Mesothelial cell of epicardium (in vitro differentiated cells): ENCODE results near the gene MCAT. TPM values are rescaled to one million over a fixed set of nuclear protein-coding genes. Genes with fewer than 3 reads are reported as not detected.

ENCODE experiments used
- DNase-seq, 2 experiments: peaks; one replicate each; pipeline ENCODE4 v3.0.0; 2021; ENCODE audit warnings: low spot score in 2 of 2; ENCODE audit not compliant: unreplicated experiment in 2 of 2
- H3K27ac Mint-ChIP-seq: 2 replicates; pipeline ENCODE4 v1.8.0; 2021; ENCODE audit warnings: mixed read lengths
- H3K27me3 Mint-ChIP-seq: 2 replicates; pipeline ENCODE4 v1.8.0; 2021; ENCODE audit warnings: low read depth, mixed read lengths
- H3K36me3 Mint-ChIP-seq: 2 replicates; pipeline ENCODE4 v1.8.0; 2021; ENCODE audit warnings: mixed read lengths
- H3K4me1 Mint-ChIP-seq: 2 replicates; pipeline ENCODE4 v1.8.0; 2021; ENCODE audit warnings: mixed read lengths
- H3K4me3 Mint-ChIP-seq: 2 replicates; pipeline ENCODE4 v1.8.0; 2021; ENCODE audit warnings: mild to moderate bottlenecking, moderate library complexity, mixed read lengths
- H3K9me3 Mint-ChIP-seq: 2 replicates; pipeline ENCODE4 v1.8.0; 2021; ENCODE audit warnings: mixed read lengths
- total RNA-seq: library from RNA; stranded (reverse); gene quantifications from 3 replicates; pipeline ENCODE4 v1.2.1, GENCODE V29; 2021
- TF ChIP-seq, protein P1 (sequence below): fragments of 200-600 bp; sonication (generic); IDR thresholded peaks from one replicate; pipeline ENCODE4 v1.5.0; 2021; ENCODE audit warnings: antibody characterized with exemption; ENCODE audit not compliant: unreplicated experiment

MCAT gene
- total RNA-seq, 1 donor from 2014 or later = 18.1 TPM

DNA sequence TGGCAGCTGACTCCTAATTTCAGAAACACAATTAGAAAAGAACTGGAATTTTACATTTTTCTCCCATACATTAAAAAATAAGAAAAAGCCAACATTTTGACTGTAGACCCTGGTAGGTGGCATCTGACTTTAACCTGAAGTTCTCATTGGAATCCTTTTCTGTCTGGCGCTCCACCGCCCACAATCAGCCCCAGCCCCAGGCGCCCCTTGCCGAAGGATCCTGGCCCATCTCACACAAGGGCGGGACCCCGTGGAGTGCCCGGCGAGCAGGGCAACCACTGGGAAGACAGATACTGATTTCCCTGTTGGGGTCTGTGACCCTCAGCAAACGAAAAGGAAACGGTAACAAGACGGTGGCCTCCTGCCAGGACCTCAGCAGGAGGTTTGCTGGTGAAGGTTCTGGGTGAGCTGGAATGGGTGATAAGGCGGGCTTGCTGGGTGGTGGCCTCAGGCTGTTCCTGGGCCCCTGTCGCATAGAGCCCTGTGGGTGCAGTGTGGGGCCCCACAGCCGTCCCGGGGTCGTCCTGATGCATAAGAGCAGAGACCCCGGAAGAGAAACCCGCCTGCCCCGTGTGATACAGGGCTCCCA, 23.9 kb upstream of the MCAT start:
- Mint-ChIP-seq H3K9me3 (no peaks in the 10 kb centered on the region), H3K27ac (no peak overlapping the region), H3K36me3 (peaks cover 11% of the 10 kb centered on the region), H3K4me3 (no peak overlapping the region), H3K27me3 (no peaks in the 10 kb centered on the region), H3K4me1 (peaks cover 4% of the 10 kb centered on the region)
- DNase-seq = no peak
- TF ChIP-seq, protein P1, sequence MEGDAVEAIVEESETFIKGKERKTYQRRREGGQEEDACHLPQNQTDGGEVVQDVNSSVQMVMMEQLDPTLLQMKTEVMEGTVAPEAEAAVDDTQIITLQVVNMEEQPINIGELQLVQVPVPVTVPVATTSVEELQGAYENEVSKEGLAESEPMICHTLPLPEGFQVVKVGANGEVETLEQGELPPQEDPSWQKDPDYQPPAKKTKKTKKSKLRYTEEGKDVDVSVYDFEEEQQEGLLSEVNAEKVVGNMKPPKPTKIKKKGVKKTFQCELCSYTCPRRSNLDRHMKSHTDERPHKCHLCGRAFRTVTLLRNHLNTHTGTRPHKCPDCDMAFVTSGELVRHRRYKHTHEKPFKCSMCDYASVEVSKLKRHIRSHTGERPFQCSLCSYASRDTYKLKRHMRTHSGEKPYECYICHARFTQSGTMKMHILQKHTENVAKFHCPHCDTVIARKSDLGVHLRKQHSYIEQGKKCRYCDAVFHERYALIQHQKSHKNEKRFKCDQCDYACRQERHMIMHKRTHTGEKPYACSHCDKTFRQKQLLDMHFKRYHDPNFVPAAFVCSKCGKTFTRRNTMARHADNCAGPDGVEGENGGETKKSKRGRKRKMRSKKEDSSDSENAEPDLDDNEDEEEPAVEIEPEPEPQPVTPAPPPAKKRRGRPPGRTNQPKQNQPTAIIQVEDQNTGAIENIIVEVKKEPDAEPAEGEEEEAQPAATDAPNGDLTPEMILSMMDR = no peak

DNA sequence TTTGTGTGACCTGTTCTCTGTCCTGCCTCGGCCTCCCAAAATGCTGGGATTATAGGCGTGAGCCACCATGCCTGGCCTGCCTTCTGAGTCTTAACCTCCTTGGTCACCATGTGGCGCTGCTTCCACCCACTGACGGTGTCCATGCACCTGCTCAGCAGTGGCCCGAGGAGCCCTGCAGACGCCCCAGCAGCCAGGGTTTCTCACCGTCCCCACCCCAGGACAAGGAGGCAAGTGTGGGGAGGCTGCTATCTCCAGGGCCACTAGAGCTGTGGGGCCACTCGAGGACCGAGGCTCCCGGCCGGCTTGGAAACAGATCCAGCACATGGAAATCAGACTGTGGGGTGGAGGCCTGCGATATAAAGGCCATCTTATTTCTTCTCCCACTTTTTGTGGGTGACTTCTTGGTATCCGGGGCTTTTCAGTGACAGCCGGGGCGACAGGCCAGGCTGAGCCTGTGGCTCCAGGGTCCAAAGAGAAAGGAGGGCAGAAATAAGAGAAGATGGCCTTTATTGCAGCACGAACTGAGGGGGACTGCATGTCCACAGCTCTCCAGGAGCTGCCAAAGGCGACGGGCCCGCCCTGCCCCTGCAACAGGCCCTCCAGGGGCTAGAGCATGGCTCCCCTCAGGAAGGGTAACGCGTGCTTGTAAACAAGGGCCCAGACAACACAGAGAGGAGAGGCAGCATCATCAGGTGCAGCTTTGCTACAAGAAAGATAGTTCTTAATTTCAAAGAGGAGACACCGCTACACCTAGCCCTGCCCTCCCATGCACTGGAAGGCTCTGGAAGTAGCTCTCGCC, 23.1 kb upstream of the MCAT start:
- DNase-seq = no peak
- Mint-ChIP-seq H3K9me3 (no peaks in the 10 kb centered on the region), H3K27ac (no peak overlapping the region), H3K27me3 (no peaks in the 10 kb centered on the region), H3K4me3 (no peak overlapping the region), H3K4me1 (peaks cover 4% of the 10 kb centered on the region), H3K36me3 (peaks cover 11% of the 10 kb centered on the region)
- TF ChIP-seq, protein P1 = no peak

DNA sequence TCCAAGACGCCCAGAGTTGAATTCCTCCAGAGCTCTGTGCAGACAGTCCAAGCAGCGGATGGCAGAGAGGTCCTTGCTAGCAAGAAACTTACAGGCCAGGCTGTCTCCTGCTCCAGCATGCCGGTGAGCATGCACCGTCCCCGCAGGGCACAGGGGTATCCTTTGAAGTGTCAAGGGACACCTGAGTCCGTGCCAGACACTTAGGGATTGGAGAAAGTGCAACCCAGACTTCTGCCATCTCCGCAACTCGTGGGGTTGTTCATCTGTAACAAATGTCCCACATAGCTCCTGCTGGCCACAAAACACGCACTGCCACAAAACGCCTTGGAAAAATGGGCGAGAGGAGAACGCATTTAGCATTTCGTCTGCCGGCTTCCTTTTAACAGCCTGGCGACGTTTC, 21.4 kb upstream of the MCAT start:
- TF ChIP-seq, protein P1 = no peak
- H3K36me3 Mint-ChIP-seq = peaks cover 7% of the 10 kb centered on the region
- no peak overlapping the region for H3K4me3 Mint-ChIP-seq
- DNase-seq = no peak
- no peak overlapping the region for H3K27ac Mint-ChIP-seq
- H3K27me3 Mint-ChIP-seq = no peaks in the 10 kb centered on the region
- H3K4me1 Mint-ChIP-seq = peaks cover 4% of the 10 kb centered on the region
- no peaks in the 10 kb centered on the region for H3K9me3 Mint-ChIP-seq

DNA sequence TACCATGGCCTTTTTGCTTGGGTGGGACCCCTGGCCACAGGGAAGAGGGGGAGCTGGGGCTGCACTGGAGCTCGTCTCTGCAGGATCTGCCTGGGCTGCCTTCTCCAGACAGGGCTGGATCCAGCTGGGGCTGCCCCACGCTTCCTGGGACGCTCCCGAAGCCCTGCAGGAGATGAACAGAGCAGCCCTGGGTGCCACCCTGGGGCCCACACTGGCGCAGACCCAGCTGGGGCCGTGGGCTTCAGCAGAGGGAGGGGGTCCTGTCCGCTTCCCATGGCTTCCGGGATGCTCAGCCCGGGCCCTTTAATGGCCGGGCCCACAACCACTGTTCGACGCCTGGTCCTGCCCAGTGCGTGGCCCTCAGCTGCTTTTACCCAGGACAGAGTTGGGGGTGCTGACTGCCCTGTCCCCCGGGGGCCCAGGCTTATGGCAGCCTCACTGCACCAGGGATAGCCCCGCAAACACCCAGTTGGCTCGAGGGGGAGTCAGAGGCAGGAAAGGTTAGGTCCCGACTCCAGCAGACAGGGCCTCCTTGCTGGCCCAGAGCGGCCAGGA, 20.1 kb upstream of the MCAT start:
- H3K4me3 Mint-ChIP-seq = no peak overlapping the region
- no peaks in the 10 kb centered on the region for H3K27me3 Mint-ChIP-seq
- H3K27ac Mint-ChIP-seq = no peak overlapping the region
- no peaks in the 10 kb centered on the region for H3K9me3 Mint-ChIP-seq
- H3K4me1 Mint-ChIP-seq = peaks cover 4% of the 10 kb centered on the region
- no peak for DNase-seq
- peaks cover 3% of the 10 kb centered on the region for H3K36me3 Mint-ChIP-seq
- TF ChIP-seq, protein P1 = no peak

DNA sequence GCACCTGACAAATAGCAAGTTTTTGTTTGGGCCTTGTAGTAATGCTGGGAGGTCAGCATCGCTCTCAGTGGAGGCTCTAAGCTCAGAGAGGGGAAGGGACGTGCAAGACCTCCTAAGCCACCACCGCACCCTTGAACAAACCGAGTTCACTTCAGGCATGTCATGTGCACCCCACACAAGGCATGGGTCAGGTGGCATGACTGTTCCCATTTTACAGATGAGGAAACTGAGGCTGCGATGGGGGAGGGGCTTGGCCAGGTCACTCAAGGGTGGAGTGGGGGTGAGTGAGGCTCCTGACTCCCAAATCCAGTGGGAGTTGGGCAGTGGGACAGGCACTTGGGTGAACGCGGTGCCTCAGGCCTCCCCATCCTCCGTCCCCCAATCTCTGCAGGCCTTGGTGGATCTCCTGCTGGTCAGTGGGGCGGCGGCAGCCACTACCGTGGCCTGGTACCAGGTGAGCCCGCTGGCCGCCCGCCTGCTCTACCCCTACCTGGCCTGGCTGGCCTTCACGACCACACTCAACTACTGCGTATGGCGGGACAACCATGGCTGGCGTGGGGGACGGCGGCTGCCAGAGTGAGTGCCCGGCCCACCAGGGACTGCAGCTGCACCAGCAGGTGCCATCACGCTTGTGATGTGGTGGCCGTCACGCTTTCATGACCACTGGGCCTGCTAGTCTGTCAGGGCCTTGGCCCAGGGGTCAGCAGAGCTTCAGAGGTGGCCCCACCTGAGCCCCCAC, 19.4 kb upstream of the MCAT start:
- Mint-ChIP-seq H3K27me3 (no peaks in the 10 kb centered on the region), H3K9me3 (no peaks in the 10 kb centered on the region)

More for the DNA sequence above, 19.4 kb upstream of the MCAT start:
- Mint-ChIP-seq H3K27ac (no peak overlapping the region), H3K36me3 (peaks cover 3% of the 10 kb centered on the region), H3K4me1 (peaks cover 4% of the 10 kb centered on the region), H3K4me3 (no peak overlapping the region)
- no peak for DNase-seq
- TF ChIP-seq, protein P1 = no peak
